Measurements from ENCODE around the gene STH.
A peak's percentile ranks its signal among the peaks of the same experiment; 100 is the strongest.

Gene STH

DNA sequence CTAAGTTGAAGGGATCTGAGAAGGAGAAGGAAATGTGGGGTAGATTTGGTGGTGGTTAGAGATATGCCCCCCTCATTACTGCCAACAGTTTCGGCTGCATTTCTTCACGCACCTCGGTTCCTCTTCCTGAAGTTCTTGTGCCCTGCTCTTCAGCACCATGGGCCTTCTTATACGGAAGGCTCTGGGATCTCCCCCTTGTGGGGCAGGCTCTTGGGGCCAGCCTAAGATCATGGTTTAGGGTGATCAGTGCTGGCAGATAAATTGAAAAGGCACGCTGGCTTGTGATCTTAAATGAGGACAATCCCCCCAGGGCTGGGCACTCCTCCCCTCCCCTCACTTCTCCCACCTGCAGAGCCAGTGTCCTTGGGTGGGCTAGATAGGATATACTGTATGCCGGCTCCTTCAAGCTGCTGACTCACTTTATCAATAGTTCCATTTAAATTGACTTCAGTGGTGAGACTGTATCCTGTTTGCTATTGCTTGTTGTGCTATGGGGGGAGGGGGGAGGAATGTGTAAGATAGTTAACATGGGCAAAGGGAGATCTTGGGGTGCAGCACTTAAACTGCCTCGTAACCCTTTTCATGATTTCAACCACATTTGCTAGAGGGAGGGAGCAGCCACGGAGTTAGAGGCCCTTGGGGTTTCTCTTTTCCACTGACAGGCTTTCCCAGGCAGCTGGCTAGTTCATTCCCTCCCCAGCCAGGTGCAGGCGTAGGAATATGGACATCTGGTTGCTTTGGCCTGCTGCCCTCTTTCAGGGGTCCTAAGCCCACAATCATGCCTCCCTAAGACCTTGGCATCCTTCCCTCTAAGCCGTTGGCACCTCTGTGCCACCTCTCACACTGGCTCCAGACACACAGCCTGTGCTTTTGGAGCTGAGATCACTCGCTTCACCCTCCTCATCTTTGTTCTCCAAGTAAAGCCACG is 28.3 kb downstream of the STH start:
- DNase-seq (ENCODE audit: low spot score), result no peak

DNA sequence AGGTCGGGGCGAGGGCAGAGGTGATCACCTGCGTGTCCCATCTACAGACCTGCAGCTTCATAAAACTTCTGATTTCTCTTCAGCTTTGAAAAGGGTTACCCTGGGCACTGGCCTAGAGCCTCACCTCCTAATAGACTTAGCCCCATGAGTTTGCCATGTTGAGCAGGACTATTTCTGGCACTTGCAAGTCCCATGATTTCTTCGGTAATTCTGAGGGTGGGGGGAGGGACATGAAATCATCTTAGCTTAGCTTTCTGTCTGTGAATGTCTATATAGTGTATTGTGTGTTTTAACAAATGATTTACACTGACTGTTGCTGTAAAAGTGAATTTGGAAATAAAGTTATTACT is 28.9 kb downstream of the STH start:
- DNase-seq (ENCODE audit: low spot score), result no peak

DNA sequence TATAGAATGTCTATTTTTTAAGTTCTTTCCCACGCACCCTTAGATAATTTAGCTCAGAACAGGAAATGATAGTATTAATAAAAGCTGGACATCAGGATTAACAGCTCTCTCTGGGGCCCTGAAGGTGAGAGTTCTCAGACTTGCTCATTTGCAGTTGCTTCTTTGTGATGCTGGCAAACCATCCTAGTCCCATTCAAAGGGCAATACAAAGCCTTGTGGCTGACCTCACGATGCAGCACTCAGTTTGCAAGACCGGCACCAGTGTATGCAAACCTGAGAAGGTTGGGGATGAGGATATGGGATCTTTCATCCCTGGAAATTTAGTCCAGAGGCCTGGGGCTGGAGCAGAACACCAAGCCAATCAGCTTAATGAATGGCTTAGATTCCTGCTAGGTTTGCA is 29.3 kb downstream of the STH start:
- no peak for DNase-seq (ENCODE audit: low spot score)

DNA sequence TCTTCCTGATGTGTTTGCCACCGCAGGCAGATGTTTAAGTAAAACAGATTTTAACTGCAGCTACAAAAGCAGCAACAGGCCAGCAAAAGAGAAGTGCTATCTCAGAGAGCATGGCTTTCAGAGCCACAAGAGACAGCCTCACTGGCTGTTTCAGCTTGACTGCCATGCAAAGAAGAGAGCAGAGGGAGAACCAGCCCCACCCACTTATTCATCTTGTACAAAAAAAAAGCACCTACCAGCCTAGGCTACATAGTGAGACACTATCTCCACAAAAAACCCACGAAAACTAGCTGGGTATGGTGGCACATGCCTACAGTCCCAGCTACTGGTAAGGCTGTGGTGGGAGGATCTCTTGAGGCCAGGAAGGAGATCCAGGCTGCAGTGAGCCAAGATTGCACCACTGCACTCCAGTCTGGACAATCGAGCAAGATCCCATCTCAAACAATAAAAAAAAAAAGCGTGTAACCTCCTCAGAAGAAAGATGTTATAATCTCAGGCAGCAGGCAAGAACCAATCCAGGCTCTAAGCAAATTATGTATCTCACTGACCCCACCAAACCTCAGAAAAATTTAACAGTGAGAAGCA is 30.0 kb downstream of the STH start:
- DNase-seq (ENCODE audit: low spot score), result no peak

DNA sequence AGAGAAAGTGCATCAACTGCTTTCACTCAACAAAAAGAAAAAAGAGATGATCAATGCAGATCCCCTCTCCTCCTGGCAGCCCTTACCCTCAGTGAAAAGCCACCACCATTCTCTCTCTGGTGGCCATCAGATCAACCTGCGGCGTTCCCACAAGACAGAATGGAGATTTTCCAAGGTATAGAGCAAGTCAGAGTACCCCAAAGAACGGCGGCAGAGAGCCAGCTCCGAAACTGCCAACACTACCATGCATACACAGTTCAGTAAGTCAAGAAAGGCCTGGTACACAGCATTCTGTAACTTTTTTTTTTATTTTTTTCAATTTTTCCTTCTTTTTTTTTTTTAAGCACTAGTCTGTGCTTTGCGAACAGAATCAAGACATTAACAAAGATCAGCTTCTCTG is 30.6 kb downstream of the STH start:
- DNase-seq (ENCODE audit: low spot score), result no peak

DNA sequence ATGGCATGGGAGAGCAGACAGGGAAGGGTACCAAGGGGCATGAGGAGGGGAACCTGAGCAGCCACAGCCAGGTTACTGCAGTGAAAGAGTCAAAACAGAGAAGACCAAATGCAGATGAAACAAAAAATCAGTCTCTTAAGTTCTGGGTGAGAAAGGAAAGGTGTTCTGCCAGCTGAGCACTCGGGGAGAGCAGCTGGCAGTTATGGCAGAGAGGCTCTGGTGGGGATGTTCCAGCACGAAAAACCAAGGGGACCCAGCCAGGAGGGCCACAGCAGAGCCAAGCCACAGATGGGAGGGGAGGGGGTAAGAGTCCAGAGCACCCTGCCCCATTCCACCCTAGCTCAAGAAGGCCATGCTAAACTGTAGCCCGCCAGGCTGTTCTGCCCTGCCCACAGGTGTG is 31.7 kb downstream of the STH start:
- DNase-seq (ENCODE audit: low spot score), result no peak

DNA sequence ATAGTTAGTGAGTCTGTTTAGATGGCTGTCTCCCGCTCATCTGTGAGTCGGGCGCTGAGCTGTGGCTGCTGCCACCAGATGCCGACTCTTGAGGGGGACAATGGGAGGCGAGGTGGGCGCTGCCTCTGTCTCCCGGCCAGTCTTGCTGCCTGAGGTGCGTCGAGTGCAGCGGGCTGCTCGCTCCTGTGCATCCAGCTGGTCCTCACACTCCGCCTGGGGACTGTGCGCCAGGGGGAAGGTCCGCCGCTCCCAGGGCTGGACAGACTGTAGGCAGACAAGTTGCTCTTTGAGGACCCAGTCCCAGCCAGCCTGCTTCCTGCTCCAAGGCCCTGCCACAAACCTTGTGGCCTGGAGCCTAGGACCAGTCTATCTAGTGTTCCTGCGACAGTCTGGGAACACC is 32.4 kb downstream of the STH start:
- DNase-seq (ENCODE audit: low spot score), result no peak

DNA sequence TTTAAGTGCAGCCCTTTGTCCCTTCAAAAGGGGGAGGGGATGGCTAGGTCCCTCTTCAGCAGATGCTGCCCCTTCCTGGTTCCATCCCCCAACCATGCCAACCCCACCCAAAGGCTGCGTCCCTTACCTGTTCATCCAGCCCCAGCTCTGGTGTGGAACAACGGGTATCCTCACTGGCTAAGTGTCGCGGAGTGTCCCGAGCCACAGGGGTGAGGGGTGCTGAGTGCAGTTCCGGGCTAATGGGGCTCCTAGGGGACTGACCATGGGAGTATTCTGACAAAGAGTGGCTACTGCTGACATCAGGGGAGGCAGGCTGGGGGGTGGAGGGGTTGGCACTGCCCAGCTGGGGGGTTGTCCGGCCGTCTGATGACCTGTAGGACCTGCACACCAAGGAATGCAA is 32.9 kb downstream of the STH start:
- no peak for DNase-seq (ENCODE audit: low spot score)

DNA sequence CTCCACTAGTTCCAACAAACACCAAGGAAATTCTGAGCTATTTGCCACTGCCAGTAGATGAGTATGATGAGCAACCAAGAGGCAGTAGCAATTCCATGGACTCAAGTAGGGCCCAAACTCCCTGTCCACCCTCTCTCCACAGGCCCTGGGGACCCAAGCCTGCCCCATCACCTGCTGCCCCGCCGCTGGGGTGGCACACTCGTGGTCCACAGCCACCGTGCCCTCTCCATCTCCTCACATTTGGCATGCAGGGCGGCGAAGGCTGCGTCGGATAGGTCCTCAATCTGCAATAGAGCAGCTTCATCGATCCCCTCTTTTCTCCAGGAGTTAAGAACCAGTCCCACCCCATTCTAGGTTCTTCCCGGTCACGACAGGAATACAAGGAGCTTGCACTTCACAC is 33.9 kb downstream of the STH start:
- no peak for DNase-seq (ENCODE audit: low spot score)

DNA sequence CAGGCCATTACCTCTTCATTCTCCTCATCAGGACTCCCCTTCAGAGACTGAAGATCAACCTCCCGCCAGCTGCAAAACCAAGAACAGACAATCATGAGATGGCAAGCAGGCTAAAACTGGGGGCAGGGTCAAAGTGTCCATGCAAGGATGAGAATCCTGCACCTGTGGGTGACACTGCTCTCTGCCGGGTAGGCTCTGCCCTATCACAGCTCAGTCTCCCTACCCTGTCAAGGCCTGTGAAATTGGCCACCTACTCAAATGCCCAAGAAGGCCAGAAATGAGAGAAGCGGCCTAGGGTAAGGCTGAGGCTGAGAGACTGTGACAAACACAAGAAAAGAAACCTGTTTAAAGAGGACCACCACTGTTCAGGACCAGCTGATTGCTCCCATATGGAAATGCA is 34.3 kb downstream of the STH start:
- DNase-seq (ENCODE audit: low spot score), result no peak

DNA sequence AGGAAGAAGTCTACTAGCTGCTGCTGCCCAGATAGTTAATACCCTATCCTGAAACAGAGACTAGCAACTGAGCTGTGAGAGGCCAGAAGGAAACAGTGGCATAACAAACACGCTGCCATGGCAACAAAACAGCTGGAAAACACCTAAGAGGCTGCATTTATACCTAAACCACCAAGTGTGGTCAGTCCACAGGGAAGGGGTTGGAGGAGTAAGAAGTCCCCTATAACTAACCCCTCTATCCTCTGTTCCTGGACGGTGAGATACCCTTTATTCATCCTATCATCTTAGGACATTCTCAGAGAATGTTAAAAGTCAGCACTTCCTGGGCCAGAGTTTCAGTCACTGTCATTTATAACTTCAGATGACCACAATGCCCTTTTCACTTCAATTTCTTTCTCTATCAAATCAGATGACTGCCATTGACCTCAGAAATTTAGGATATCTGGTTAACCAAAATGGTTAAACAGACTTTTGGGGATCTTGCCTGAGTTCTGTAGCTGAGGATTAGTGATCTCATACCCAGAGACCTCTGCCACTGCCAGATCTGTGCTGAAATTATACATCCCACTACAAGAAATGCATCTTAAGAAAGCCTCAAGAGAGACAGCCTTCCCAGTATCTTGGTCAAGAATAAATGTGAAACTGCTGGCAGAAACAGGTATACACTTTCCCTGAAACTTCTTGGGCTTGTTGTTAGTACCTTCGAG is 36.2 kb downstream of the STH start:
- no peak for DNase-seq (ENCODE audit: low spot score)

DNA sequence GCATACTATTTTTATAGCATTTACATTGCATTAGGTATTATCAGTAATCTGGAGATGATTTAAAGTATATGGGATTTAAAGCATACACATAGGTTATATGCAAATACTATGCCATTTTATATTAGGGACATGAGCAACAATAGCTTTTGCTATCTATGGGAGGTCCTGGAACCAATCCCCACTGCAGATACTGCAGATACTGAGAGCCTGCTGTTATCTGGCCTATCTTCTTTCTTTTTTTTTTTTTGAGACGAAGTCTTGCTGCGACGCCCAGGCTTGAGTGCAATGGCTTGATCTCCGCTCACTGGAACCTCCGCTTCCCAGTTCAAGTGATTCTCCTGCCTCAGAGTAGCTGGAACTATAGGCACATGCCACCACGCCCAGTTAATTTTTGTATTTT is 37.4 kb downstream of the STH start:
- DNase-seq (ENCODE audit: low spot score), result no peak

DNA sequence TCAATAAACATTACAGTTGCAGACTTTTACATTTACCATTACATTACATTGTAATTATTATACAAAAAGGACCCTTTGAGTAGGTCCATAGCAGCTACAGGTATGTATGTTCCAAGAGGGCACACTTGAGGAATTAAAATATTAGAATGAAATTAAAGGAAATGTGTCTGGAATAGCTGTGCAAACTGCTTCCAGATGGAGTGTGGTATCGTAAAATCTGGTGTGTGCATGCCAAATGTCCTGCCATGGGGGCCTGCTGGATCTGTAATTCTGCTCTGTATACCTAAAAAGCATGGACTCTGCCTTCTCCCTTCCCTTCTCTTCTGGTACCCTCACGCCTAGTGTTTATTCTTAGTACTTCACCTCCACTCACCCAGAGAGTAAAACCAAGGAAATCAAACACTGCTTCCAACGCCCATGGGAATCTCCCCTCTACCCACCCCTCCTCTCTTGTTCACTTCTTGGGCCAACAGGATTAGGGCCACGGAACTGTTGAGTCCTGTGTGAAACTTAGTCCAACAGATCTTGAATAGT is 38.7 kb downstream of the STH start:
- no peak for DNase-seq (ENCODE audit: low spot score)

DNA sequence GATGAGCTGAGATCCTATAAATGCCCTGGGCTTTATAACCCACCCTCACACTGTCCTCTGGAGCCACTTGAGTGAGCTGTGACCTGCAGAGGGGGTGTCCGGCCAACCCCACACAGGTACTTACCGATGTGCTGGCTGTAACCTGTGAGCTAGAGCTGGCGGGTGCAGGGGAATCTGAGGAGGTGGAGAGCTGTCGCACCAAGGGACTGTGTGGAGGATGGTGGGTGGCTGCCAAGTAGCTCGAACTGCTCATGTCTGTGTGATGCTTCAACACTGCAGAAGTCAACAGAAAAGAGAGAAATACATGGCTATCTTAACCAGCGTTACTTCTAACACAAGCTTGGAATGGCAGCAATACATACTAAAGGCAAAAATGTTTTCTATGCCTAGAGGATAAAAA is 39.4 kb downstream of the STH start:
- DNase-seq (ENCODE audit: low spot score), result no peak

DNA sequence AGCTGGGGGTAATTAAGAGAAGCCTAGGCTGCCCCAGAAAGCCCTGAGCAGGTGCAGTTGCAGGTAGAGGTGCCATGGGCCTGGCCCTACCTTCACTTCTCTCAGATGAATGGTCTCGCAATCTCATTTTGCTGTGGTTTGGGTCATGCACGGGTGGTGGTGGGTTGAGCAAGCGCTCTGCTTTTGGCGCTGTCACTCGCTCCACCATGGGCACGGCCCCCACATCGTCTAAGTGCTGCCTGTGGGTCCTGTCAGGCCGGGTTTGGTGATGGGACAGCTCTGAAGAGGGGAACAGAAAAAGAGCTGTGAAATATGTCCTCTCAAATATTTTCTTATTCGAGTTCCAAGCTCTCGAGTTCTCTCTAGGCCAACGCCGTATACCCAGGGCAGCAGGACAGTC is 39.9 kb downstream of the STH start:
- no peak for DNase-seq (ENCODE audit: low spot score)

DNA sequence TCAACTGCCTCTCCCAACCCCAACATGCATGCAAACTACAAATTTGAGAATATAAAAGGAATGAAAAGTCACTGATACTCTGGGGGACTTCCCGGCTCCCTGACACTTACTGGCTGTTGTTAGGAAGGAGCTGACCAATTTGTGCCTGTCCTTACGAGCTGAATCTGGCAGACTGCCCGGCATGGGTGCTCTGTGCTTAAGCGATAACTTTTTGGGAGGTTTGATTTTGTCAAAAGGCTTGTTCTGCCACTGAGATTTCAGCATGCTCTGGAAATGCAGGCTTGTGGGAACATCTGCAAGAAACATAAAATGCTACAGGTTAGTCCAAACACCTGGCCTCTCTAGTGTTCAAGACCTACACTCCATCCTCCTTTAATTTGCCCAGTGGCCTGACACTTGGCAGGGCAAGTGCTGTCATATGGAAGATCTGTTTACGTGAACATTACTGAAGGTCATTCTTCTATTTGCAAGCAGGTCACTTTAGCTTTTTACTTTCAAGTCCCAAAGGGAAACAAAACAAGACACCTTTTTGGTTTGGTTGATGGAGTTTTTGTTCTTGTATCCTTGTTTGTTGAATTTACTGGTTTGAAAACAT is 40.6 kb downstream of the STH start:
- DNase-seq (ENCODE audit: low spot score), result no peak

DNA sequence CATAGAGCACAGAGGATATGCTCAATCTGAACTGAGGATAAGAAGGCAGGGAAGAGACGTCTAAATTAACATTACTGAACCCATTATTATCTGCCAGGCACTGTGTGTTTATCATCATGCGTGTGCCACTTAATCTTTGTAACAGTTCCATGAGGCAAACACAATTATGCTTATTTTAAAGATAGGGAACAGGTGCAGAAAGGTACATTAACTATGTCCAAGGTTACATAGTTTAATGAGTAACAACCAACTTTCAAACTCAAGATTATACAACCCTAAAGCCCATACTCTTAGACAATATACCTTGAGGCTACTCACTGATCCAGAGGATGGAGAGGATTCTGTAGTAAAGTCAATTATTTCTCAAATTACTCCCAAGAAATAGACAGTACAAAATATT is 43.2 kb downstream of the STH start:
- DNase-seq (ENCODE audit: low spot score), result no peak

DNA sequence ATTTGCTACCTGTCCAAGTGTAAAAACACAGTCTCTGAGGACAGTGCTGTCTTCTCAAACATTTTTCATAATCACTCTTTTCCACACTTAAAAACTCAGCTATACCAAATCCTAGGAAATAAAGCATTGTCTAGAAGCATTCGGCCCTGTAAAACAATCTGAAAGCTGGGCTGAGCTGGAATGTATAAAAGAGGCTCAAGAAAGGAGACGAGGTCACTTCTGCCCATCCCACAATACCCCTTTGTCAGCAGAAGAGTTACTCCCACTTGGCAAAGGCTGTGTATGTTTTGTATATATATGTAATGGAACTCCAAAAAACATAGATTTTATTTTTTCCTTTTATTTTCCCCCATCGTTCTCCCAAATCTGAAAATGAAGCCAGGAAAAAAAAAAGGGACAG is 43.9 kb downstream of the STH start:
- DNase-seq (ENCODE audit: low spot score), result no peak

DNA sequence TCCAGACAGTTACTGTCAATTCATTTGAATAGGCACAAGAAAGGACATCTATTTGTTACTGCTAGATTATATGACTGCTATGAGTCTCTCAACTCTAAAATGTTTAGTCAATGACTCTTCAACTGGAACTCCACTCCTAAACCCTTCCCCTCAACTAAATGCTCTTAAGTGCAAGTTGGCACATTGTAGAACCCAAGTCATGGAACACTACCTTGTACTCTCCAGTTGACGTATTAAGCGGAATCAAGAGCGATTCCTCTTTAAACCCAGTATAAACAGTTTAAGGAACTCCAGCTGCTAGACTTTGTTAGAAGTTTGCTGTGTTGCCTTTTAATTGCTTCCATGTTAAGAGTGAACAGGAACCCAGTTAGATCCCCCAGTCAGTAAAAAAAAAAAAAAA is 44.6 kb downstream of the STH start:
- DNase-seq (ENCODE audit: low spot score), result no peak

DNA sequence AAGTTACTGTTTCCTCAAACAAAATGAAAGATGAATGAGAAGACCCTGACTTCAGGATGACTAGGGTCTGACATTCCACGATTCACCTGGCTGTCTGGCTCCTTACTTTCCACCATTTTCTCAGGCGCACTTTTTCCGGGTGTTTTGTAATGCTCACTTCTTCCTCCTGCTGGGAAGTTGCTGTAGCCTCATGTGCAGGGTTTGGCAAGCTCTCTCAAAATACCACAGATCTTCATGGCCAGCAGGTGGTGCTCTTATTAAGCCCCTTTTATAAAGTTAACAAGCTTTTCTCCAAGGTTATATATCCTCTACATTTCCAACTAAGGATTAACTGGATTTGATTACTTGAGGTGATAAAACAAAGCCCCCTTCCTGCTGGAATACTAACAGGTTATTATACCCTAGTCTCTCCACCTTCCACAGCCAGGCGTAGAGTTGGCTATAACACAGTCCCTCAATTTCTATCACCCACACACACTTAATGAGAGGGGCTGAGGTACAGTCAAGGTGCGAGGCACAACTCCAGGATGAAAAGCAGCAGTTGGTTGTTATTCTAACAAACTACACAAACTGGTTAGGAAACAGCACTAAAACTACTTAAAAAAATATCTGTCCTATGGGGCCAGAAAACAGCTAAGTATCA is 45.4 kb downstream of the STH start:
- DNase-seq (ENCODE audit: low spot score), result peak; percentile 84

DNA sequence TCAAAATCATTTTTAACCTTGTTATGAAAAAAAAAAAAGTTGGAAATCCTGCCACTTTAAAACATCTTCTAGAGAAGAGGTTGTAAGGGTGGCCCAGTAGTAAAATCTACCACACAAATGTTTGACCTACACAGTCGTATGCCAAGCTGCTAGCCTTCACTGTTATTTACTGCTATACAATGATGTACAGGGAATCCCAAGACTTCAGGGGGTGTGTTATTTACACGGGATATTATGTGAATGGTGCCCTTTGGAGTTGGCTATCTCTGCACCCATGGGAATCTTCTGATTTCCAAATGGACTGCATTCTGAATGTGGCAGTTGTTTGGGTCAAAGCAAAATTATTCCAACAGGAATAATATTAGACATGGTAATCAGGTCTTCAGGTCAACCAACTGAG is 45.9 kb downstream of the STH start:
- DNase-seq (ENCODE audit: low spot score), result no peak

DNA sequence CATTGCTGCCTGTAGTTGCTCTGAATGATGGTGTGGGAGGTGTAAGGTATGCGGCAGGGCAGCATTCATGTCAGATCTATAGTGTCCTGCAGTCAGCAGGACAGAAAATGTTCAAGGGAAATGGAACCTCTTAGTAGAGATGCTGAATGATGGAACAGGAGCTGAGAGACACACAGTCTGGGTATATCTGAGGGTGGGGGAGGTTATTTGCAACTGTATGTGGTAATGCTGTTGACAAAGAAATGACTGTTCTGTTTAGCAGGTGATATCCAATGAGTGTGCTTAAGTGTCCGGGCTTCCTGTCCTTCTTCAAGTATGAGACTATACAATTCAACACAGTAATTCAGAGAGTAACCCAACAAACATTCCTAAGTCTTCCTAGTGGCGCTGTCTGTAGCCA is 46.6 kb downstream of the STH start:
- no peak for DNase-seq (ENCODE audit: low spot score)

Data from hematopoietic multipotent progenitor cell treated with erythropoietin and hydrocortisone succinate and interleukin-3 and kit ligand, for 15 days (in vitro differentiated cells).